GM06990 (cell line): ENCODE measurements around the gene ARFGEF3.
"Not testable (repeated sequence)": the region's sequence is repeated elsewhere in the genome, so short reads cannot be mapped to it uniquely, and the experiment has no call there.

Experiments used
- DNase-seq: peaks from one replicate; pipeline ENCODE4 v3.0.0-alpha.2; 2011; ENCODE audit not compliant: insufficient read length; ENCODE audit errors: extremely low read depth
- H3K27me3 ChIP-seq: replicated peaks from 2 replicates; pipeline ENCODE4 v1.6.0; 2011; ENCODE audit warnings: low read length; ENCODE audit not compliant: control insufficient read depth, insufficient read depth
- H3K36me3 ChIP-seq: 2 replicates; pipeline ENCODE4 v1.5.1; 2011; ENCODE audit warnings: low read length; ENCODE audit not compliant: control insufficient read depth, insufficient read depth
- H3K4me3 ChIP-seq: replicated peaks from 2 replicates; pipeline ENCODE4 v1.5.1; 2011; ENCODE audit warnings: low read depth, mild to moderate bottlenecking, control low read depth, low read length
- TF ChIP-seq, protein P1 (sequence below): IDR thresholded peaks from 2 replicates; pipeline ENCODE4 v1.5.1; 2011; ENCODE audit warnings: low read length, control low read depth, mild to moderate bottlenecking, inconsistent platforms; ENCODE audit not compliant: insufficient read depth, poor library complexity, severe bottlenecking

ARFGEF3 gene

DNA sequence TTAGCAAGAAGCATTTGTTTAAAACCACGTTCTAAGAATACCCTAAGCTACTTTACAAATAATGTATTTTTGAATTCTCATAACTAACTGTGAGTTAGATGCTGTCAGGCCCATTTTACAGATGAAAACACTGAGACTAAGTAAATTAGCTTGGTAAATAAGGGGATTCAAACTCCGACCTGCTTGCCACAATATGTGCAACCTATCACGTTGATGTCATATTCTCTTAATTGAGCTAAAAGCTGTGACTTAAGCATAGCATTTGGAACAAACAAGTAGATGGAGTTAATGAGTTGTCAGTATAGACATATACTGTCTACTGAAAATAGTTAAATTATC lies 45.1 kb upstream of the ARFGEF3 start:
- DNase-seq = no peak
- Histone ChIP-seq H3K27me3 (no peaks in the 10 kb centered on the region; the same call in none of the 2 replicates), H3K4me3 (no peak overlapping the region), H3K36me3 (no peaks in the 10 kb centered on the region)
- TF ChIP-seq, protein P1, sequence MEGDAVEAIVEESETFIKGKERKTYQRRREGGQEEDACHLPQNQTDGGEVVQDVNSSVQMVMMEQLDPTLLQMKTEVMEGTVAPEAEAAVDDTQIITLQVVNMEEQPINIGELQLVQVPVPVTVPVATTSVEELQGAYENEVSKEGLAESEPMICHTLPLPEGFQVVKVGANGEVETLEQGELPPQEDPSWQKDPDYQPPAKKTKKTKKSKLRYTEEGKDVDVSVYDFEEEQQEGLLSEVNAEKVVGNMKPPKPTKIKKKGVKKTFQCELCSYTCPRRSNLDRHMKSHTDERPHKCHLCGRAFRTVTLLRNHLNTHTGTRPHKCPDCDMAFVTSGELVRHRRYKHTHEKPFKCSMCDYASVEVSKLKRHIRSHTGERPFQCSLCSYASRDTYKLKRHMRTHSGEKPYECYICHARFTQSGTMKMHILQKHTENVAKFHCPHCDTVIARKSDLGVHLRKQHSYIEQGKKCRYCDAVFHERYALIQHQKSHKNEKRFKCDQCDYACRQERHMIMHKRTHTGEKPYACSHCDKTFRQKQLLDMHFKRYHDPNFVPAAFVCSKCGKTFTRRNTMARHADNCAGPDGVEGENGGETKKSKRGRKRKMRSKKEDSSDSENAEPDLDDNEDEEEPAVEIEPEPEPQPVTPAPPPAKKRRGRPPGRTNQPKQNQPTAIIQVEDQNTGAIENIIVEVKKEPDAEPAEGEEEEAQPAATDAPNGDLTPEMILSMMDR = no peak

DNA sequence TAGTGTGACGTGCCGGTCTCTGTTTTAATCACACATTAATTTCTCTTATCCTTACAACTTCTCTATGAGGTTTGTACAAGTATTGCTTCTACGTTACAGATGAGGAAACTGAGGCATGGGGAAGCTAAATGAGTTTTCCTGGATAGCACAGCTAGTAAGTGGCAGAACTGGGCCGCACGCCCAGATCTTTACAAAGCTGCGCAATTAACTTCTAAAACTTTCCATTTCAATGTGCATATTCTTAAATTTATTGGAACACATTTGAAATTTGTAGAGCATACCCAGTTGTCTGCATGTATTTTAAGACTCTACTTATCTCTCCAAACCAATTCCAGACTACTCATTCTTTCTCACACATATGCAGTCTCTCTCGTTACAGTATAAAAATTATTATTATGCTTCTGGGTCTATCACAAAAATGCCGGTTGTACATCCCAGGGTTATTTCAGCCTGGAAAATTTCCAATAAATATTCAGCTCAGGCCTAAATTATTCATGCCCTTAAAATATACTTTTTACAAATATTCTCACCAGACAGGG lies 44.3 kb upstream of the ARFGEF3 start:
- H3K4me3 ChIP-seq = no peak overlapping the region
- no peaks in the 10 kb centered on the region; the same call in none of the 2 replicates for H3K27me3 ChIP-seq
- TF ChIP-seq, protein P1 = no peak
- H3K36me3 ChIP-seq = no peaks in the 10 kb centered on the region
- DNase-seq = no peak

DNA sequence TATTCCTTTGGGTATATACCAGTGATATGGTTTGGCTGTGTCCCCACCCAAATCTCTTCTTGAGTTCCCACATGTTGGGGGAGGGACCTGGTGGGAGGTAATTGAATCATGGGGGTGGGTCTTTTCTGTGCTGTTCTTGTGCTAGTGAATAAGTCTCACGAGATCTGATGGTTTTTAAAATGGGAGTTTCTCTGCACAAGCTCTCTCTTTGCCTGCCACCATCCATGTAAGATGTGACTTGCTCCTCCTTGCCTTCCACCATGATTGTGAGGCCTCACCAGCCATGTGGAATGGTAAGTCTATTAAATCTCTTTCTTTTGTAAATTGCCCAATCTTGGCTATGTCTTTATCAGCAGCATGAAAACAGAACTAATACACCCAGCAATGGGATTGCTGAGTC lies 42.5 kb upstream of the ARFGEF3 start:
- DNase-seq, H3K36me3 ChIP-seq, H3K4me3 ChIP-seq, H3K27me3 ChIP-seq: not testable (repeated sequence)

DNA sequence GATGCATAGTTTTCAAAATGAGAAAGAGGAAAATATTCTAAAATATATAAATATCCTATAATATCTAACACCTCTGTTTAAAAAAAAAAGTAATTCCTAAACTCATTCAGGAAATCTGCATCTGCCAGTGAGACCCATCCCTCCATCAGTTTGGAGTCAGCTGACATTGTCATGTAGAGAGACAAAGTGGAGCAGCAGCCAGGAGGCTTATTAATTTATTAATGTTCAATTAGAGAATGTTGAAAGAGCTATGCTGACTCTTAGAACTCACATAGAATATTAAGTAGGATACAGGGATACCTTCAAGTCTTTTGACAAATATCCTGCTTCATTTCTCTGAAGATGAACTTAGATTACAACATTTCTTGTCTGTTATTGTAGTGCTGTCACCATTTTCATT lies 41.8 kb upstream of the ARFGEF3 start:
- H3K27me3 ChIP-seq = peaks cover 1% of the 10 kb centered on the region
- H3K36me3 ChIP-seq = no peaks in the 10 kb centered on the region
- no peak for DNase-seq
- H3K4me3 ChIP-seq = no peak overlapping the region
- TF ChIP-seq, protein P1 = no peak

DNA sequence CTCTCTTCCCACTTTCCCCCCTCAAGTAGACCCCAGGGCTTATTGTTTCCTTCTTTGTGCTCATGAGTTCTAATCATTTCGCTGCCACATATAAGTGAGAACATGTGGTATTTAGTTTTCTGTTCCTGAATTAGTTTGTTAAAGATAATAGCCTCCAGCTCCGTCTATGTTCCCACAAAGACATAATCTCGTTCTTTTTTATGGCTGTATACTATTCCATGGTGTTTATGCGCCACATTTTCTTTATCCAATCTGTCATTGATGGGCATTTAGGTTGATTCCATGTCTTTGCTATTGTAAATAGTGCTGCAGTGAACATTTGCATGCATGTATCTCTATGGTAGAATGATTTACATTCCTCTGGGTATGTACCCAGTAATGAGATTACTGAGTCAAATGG lies 37.6 kb upstream of the ARFGEF3 start:
- Histone ChIP-seq H3K36me3 (no peaks in the 10 kb centered on the region), H3K4me3 (no peak overlapping the region), H3K27me3 (peaks cover 1% of the 10 kb centered on the region)
- no peak for DNase-seq
- TF ChIP-seq, protein P1 = no peak

DNA sequence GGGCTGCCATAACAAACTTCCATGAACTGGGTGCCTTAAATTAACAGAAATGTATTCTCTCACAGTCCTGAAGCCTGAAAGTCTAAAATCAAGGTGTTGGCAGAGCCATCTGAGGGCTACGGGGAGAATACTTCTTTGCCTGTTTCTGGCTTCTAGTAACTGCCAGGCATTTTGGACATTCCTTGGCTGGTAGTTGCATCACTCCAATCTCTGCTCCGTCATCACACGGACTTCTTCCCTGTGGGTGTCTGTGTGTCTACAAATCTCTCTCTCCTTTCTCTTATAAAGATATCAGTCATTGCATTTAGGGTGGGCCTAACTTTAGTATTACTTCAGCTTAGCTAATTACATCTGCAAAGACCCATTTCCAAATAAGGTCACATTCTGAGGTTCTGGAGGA lies 33.6 kb upstream of the ARFGEF3 start:
- peaks cover 1% of the 10 kb centered on the region; the same call in 1 of the 2 replicates for H3K27me3 ChIP-seq
- DNase-seq = no peak
- no peak overlapping the region for H3K4me3 ChIP-seq
- H3K36me3 ChIP-seq = no peaks in the 10 kb centered on the region
- TF ChIP-seq, protein P1 = no peak
